GM23338 (cell line): Measurements from ENCODE around the gene TMEM151B. TPM values are rescaled to one million over a fixed set of nuclear protein-coding genes. Genes with fewer than 3 reads are reported as not detected.

Experiments
- ATAC-seq: fragments of 200-7000 bp; cut with Tn5 transposase; 3 replicates; pipeline ENCODE4 v1.9.1; 2020
- DNase-seq: peaks from one replicate; pipeline ENCODE4 v3.0.0-alpha.2; 2015; ENCODE audit warnings: low spot score
- H2AFZ ChIP-seq: fragments of 200-600 bp; sonication (generic); 2 replicates; pipeline ENCODE4 v1.8.0; 2016; ENCODE audit warnings: antibody characterized with exemption, mild to moderate bottlenecking, moderate library complexity
- H3F3A ChIP-seq: fragments of 200-600 bp; sonication (generic); replicated peaks from 2 replicates; pipeline ENCODE4 v1.8.0; 2017; ENCODE audit warnings: antibody characterized with exemption, mixed run types, low read depth
- H3K27ac ChIP-seq: fragments of 200-600 bp; sonication (generic); 2 replicates; pipeline ENCODE4 v1.6.1; 2016; ENCODE audit warnings: low read depth
- H3K27me3 ChIP-seq: fragments of 200-600 bp; sonication (generic); 2 replicates; pipeline ENCODE4 v1.8.0; 2016; ENCODE audit warnings: mild to moderate bottlenecking, mixed run types, moderate library complexity; ENCODE audit not compliant: insufficient read depth
- H3K36me3 ChIP-seq: fragments of 200-600 bp; sonication (generic); 2 replicates; pipeline ENCODE4 v1.8.0; 2016; ENCODE audit warnings: mild to moderate bottlenecking; ENCODE audit not compliant: insufficient read depth
- H3K4me1 ChIP-seq: fragments of 200-600 bp; sonication (generic); 2 replicates; pipeline ENCODE4 v1.8.0; 2016; ENCODE audit warnings: mild to moderate bottlenecking, moderate library complexity; ENCODE audit not compliant: insufficient read depth
- H3K4me2 ChIP-seq: fragments of 200-600 bp; sonication (generic); 2 replicates; pipeline ENCODE4 v1.7.1; 2017; ENCODE audit warnings: mixed run types
- H3K4me3 ChIP-seq: fragments of 200-600 bp; sonication (generic); 2 replicates; pipeline ENCODE4 v1.6.1; 2016; ENCODE audit warnings: mixed run types
- H3K79me2 ChIP-seq: fragments of 200-600 bp; sonication (generic); replicated peaks from 2 replicates; pipeline ENCODE4 v1.8.0; 2017; ENCODE audit warnings: mild to moderate bottlenecking; ENCODE audit not compliant: insufficient read depth
- H3K9me2 ChIP-seq: fragments of 200-600 bp; sonication (generic); 2 replicates; pipeline ENCODE4 v1.8.0; 2017; ENCODE audit not compliant: insufficient read depth
- H4K20me1 ChIP-seq: fragments of 200-600 bp; sonication (generic); replicated peaks from 2 replicates; pipeline ENCODE4 v1.8.0; 2017; ENCODE audit warnings: mild to moderate bottlenecking; ENCODE audit not compliant: insufficient read depth
- H3K27ac Mint-ChIP-seq: 2 replicates; pipeline ENCODE4 v1.8.0; 2020; ENCODE audit warnings: inconsistent platforms, mild to moderate bottlenecking, moderate library complexity, mixed read lengths
- H3K27me3 Mint-ChIP-seq: 3 replicates; pipeline ENCODE4 v1.8.0; 2022; ENCODE audit warnings: low read depth, mild to moderate bottlenecking, moderate library complexity, mixed read lengths, inconsistent platforms; ENCODE audit not compliant: insufficient read depth, poor library complexity
- H3K36me3 Mint-ChIP-seq: 3 replicates; pipeline ENCODE4 v1.8.0; 2021; ENCODE audit warnings: low read depth, mild to moderate bottlenecking, inconsistent platforms, moderate library complexity, mixed read lengths
- H3K4me1 Mint-ChIP-seq: 3 replicates; pipeline ENCODE4 v1.8.0; 2020; ENCODE audit warnings: mild to moderate bottlenecking, inconsistent platforms, mixed read lengths
- H3K4me3 Mint-ChIP-seq: 3 replicates; pipeline ENCODE4 v1.8.0; 2021; ENCODE audit warnings: moderate library complexity, mild to moderate bottlenecking, inconsistent platforms, mixed read lengths
- H3K9me3 Mint-ChIP-seq: 3 replicates; pipeline ENCODE4 v1.8.0; 2020; ENCODE audit warnings: moderate library complexity, mild to moderate bottlenecking, inconsistent platforms, mixed read lengths
- CREB1 ChIP-seq: fragments of 250-450 bp; sonication (Bioruptor Pico); IDR thresholded peaks from 2 replicates; pipeline ENCODE4 v1.5.0; 2020; ENCODE audit warnings: low read depth, mild to moderate bottlenecking, moderate library complexity
- JUNB ChIP-seq: IDR thresholded peaks from one replicate; pipeline ENCODE4 v1.6.1; 2016; ENCODE audit warnings: antibody characterized with exemption; ENCODE audit not compliant: unreplicated experiment
- POLR2AphosphoS5 ChIP-seq: IDR thresholded peaks from 2 replicates; pipeline ENCODE4 v1.6.1; 2016; ENCODE audit warnings: antibody characterized with exemption, low read depth
- STAT1 ChIP-seq: IDR thresholded peaks from one replicate; pipeline ENCODE4 v1.6.1; 2016; ENCODE audit warnings: antibody characterized with exemption; ENCODE audit not compliant: unreplicated experiment
- ZNF462 ChIP-seq: fragments of 250-450 bp; sonication (Bioruptor Pico); IDR thresholded peaks from 2 replicates; pipeline ENCODE4 v1.5.0; 2020; ENCODE audit warnings: mild to moderate bottlenecking, moderate library complexity
- polyA plus RNA-seq: library from polyadenylated mRNA; unstranded; fragments of >200 nt; fragmentation: Nextera tagmentation; extraction: Ambion mirVana; gene quantifications from 2 replicates; pipeline ENCODE4 v1.2.1, GENCODE V29; 2016
- total RNA-seq: library from RNA; depleted of rRNA; stranded (reverse); fragments of >200 nt; shearing (Covaris generic); gene quantifications from 2 replicates; pipeline ENCODE4 v1.2.3, GENCODE V29; 2014
- TF ChIP-seq, protein P1 (sequence below): IDR thresholded peaks from 2 replicates; pipeline ENCODE4 v1.6.1; 2016; ENCODE audit warnings: antibody characterized with exemption

Gene TMEM151B
- total and polyA plus RNA-seq, 2 experiments from 2014 or later: 0.91 to 14.6 TPM

DNA sequence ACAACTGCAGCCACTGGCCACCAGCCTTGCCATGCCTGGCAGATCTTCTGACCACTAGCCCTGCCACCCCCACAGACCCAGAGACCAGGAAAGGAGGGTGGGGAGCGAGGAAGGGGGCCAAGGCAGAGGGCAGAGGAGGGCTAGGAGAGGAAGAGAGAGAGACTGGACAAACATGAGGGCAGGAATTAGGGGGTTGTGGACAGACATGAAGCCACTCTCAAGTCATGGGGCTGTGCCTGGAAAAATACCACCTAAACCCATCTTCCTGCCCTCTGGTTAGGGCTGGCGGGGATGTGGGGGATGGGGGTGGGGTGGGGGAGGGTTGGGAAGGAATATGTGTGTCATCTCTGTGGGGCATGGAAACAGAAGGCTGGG is 48.3 kb upstream of the TMEM151B start (continued):
- no peak for TF ChIP-seq ZNF462
- no peak for TF ChIP-seq STAT1
- no peak for TF ChIP-seq CREB1 (CRISPR knock-in tag)
- TF ChIP-seq, protein P1, sequence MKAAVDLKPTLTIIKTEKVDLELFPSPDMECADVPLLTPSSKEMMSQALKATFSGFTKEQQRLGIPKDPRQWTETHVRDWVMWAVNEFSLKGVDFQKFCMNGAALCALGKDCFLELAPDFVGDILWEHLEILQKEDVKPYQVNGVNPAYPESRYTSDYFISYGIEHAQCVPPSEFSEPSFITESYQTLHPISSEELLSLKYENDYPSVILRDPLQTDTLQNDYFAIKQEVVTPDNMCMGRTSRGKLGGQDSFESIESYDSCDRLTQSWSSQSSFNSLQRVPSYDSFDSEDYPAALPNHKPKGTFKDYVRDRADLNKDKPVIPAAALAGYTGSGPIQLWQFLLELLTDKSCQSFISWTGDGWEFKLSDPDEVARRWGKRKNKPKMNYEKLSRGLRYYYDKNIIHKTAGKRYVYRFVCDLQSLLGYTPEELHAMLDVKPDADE: no peak

GRCh38 chr6:44222486-44223318 is 47.5 kb upstream of the TMEM151B start:
- Histone ChIP-seq H3K27me3 (no peaks in the 10 kb centered on the region), H3K36me3 (no peaks in the 10 kb centered on the region), H2AFZ (peak overlapping the region; percentile 76; the same call in 1 of the 2 replicates), H3K27ac (peak overlapping the region; percentile 26; the same call in 1 of the 2 replicates), H3K9me2 (no peaks in the 10 kb centered on the region), H3K4me2 (peak overlapping the region; percentile 98), H3K4me1 (peaks cover 58% of the 10 kb centered on the region), H3K79me2 (peaks cover 42% of the 10 kb centered on the region), H3F3A (peaks cover 38% of the 10 kb centered on the region), H4K20me1 (peaks cover 32% of the 10 kb centered on the region), H3K4me3 (peak overlapping the region; percentile 84)
- H3K4me3 Mint-ChIP-seq: peak overlapping the region; percentile 94
- ATAC-seq (peak; percentile 4), DNase-seq (peak; percentile 74)
- no peak overlapping the region for H3K27ac Mint-ChIP-seq
- H3K4me1 Mint-ChIP-seq: peaks cover 72% of the 10 kb centered on the region
- H3K27me3 Mint-ChIP-seq: peaks cover 36% of the 10 kb centered on the region
- TF ChIP-seq JUNB (no peak), POLR2AphosphoS5 (peak; percentile 51; the same call in 1 of the 2 replicates)
- H3K9me3 Mint-ChIP-seq: no peaks in the 10 kb centered on the region
- peaks cover 16% of the 10 kb centered on the region; the same call in 2 of the 3 replicates for H3K36me3 Mint-ChIP-seq
